Trophoblast cell (in vitro differentiated cells and primary cell): Measurements from ENCODE around the gene IGSF9.

Experiments
- DNase-seq, 2 donors: peaks; one replicate each; pipeline ENCODE4 v3.0.0-alpha.2; 2016
- H2AFZ ChIP-seq: 2 replicates; pipeline ENCODE4 v1.6.1; 2013; ENCODE audit warnings: low read length, moderate library complexity, mild to moderate bottlenecking; ENCODE audit not compliant: insufficient read depth, poor library complexity
- H2AK5ac ChIP-seq: 2 replicates; pipeline ENCODE4 v1.6.1; 2013; ENCODE audit warnings: mild to moderate bottlenecking, low read length
- H2BK120ac ChIP-seq: 2 replicates; pipeline ENCODE4 v1.6.1; 2013; ENCODE audit warnings: low read length, mild to moderate bottlenecking, moderate library complexity; ENCODE audit not compliant: insufficient read depth, poor library complexity
- H2BK12ac ChIP-seq: 2 replicates; pipeline ENCODE4 v1.6.1; 2013; ENCODE audit warnings: mild to moderate bottlenecking, low read length, moderate library complexity
- H2BK5ac ChIP-seq: 2 replicates; pipeline ENCODE4 v1.6.1; 2013; ENCODE audit warnings: low read length, low read depth, moderate library complexity, mild to moderate bottlenecking; ENCODE audit not compliant: poor library complexity
- H3K14ac ChIP-seq: 2 replicates; pipeline ENCODE4 v1.6.1; 2013; ENCODE audit warnings: mild to moderate bottlenecking, low read length
- H3K18ac ChIP-seq: 2 replicates; pipeline ENCODE4 v1.6.1; 2013; ENCODE audit warnings: mild to moderate bottlenecking, low read length
- H3K23ac ChIP-seq: 2 replicates; pipeline ENCODE4 v1.6.1; 2013; ENCODE audit warnings: low read length
- H3K27ac ChIP-seq: 2 replicates; pipeline ENCODE4 v1.5.1; 2013; ENCODE audit warnings: low read depth, mild to moderate bottlenecking, inconsistent platforms, low read length, moderate library complexity
- H3K27me3 ChIP-seq: 2 replicates; pipeline ENCODE4 v1.6.1; 2013; ENCODE audit warnings: inconsistent platforms, mild to moderate bottlenecking, low read length, moderate library complexity; ENCODE audit not compliant: insufficient read depth
- H3K36me3 ChIP-seq, 2 experiments: 1 replicate in 1 of 2; 2 replicates in 1 of 2; pipeline ENCODE4 v1.6.1; 2013; ENCODE audit warnings: low read length in 2 of 2, mild to moderate bottlenecking in 2 of 2, moderate library complexity in 1 of 2; ENCODE audit not compliant: insufficient read depth in 2 of 2, control insufficient read depth in 1 of 2
- H3K4ac ChIP-seq: 2 replicates; pipeline ENCODE4 v1.6.1; 2013; ENCODE audit warnings: low read depth, mild to moderate bottlenecking, low read length, moderate library complexity
- H3K4me1 ChIP-seq, 2 experiments: 1 replicate in 1 of 2; 2 replicates in 1 of 2; pipeline ENCODE4 v1.6.1; 2013; ENCODE audit warnings: low read length in 2 of 2, mild to moderate bottlenecking in 2 of 2, moderate library complexity in 1 of 2; ENCODE audit not compliant: insufficient read depth in 2 of 2, control insufficient read depth in 1 of 2
- H3K4me2 ChIP-seq: 2 replicates; pipeline ENCODE4 v1.6.1; 2013; ENCODE audit warnings: inconsistent platforms, mild to moderate bottlenecking, low read length, moderate library complexity
- H3K4me3 ChIP-seq: 2 replicates; pipeline ENCODE4 v1.5.1; 2013; ENCODE audit warnings: mild to moderate bottlenecking, low read depth, low read length, inconsistent platforms
- H3K79me1 ChIP-seq: one replicate; pipeline ENCODE4 v1.6.1; 2013; ENCODE audit warnings: low read length
- H3K79me2 ChIP-seq: 2 replicates; pipeline ENCODE4 v1.6.1; 2013; ENCODE audit warnings: low read length, mild to moderate bottlenecking; ENCODE audit not compliant: control insufficient read depth, insufficient read depth, poor library complexity
- H3K9ac ChIP-seq: 2 replicates; pipeline ENCODE4 v1.6.1; 2013; ENCODE audit warnings: mild to moderate bottlenecking, low read length
- H3K9me3 ChIP-seq: 2 replicates; pipeline ENCODE4 v1.6.1; 2013; ENCODE audit warnings: low read depth, mild to moderate bottlenecking, control low read depth, inconsistent platforms, low read length; ENCODE audit not compliant: insufficient read depth
- H4K12ac ChIP-seq: 2 replicates; pipeline ENCODE4 v1.6.1; 2013; ENCODE audit warnings: low read depth, mild to moderate bottlenecking, low read length, moderate library complexity
- H4K8ac ChIP-seq: 2 replicates; pipeline ENCODE4 v1.6.1; 2013; ENCODE audit warnings: low read depth, mild to moderate bottlenecking, low read length, moderate library complexity
- H4K91ac ChIP-seq: one replicate; pipeline ENCODE4 v1.6.1; 2013; ENCODE audit warnings: low read depth, mild to moderate bottlenecking, low read length, moderate library complexity
- WGBS: extraction: QIAGEN DNeasy Blood & Tissue Kit; methylation state at CpG from one replicate; pipeline ENCODE4 v1.1.7; 2013; ENCODE audit warnings: missing lambda C conversion rate; ENCODE audit not compliant: insufficient read length, insufficient coverage; ENCODE audit errors: extremely low coverage; 5-methylcytosine and 5-hydroxymethylcytosine counted together

Gene IGSF9

GRCh38 chr1:159941141-159941540, 4.3 kb downstream of the IGSF9 start:
- H4K91ac ChIP-seq, result no peak overlapping the region
- H2BK120ac ChIP-seq, result no peak overlapping the region
- no peak overlapping the region for H2BK12ac ChIP-seq
- no peak overlapping the region for H3K4me2 ChIP-seq
- no peak overlapping the region for H4K12ac ChIP-seq
- H3K4me1 ChIP-seq, result peaks cover 5 to 9% of the 10 kb centered on the region in 2 experiments
- H3K27ac ChIP-seq, result no peak overlapping the region
- H3K23ac ChIP-seq, result no peak overlapping the region
- no peak overlapping the region for H2AK5ac ChIP-seq
- peaks cover 2% of the 10 kb centered on the region for H3K79me2 ChIP-seq
- no peak for DNase-seq
- no CpG with 5 or more reads among the region's 5 CpGs for WGBS
- H3K4ac ChIP-seq, result no peak overlapping the region
- no peaks in the 10 kb centered on the region for H3K36me3 ChIP-seq
- no peak overlapping the region for H3K4me3 ChIP-seq
- H2AFZ ChIP-seq, result no peak overlapping the region
- H3K27me3 ChIP-seq, result no peaks in the 10 kb centered on the region
- H3K14ac ChIP-seq, result no peak overlapping the region
- H3K9me3 ChIP-seq, result no peaks in the 10 kb centered on the region
- H4K8ac ChIP-seq, result no peak overlapping the region
- H3K9ac ChIP-seq, result no peak overlapping the region
- no peaks in the 10 kb centered on the region for H3K79me1 ChIP-seq
- no peak overlapping the region for H2BK5ac ChIP-seq
- H3K18ac ChIP-seq, result no peak overlapping the region

DNA sequence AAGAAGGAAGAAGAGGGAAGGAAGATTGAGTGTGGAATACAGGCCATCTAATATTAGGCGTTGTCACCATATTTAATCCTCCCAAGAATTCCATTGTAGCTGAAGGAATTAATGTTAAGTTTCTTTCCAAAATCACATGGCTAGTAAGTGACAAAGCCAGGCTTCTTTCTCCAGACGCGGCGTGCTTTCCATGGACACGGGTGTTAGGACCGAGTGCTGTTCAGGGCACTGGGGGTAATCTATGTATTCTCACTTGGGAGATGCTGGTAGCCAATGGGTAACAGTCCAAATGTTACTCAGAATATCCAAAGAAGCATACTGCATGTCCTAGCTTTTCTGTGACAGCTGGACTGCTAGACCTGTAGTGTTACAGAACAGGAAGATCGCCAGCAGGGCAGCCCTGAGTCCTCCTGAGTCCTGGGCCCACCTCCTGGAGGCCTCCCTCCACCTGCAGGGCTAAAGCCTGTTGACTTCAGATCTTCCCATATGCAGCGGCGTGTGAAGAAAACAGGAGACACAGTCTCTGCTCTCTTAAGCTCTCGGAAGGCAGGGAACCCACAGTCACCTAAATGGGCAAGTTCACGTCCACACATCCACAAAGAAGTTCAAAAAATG, 5.3 kb downstream of the IGSF9 start:
- Histone ChIP-seq H3K23ac (no peak overlapping the region), H3K79me1 (no peaks in the 10 kb centered on the region), H4K8ac (no peak overlapping the region), H3K27me3 (no peaks in the 10 kb centered on the region), H2AFZ (no peak overlapping the region), H3K4me2 (no peak overlapping the region), H2AK5ac (no peak overlapping the region), H3K9ac (no peak overlapping the region), H3K18ac (no peak overlapping the region), H3K27ac (no peak overlapping the region), H3K9me3 (no peaks in the 10 kb centered on the region), H2BK5ac (no peak overlapping the region), H3K79me2 (no peaks in the 10 kb centered on the region), H3K4ac (no peak overlapping the region), H3K36me3 (no peaks in the 10 kb centered on the region), H2BK12ac (no peak overlapping the region), H3K14ac (no peak overlapping the region), H4K91ac (no peak overlapping the region), H3K4me3 (no peak overlapping the region), H2BK120ac (no peak overlapping the region), H4K12ac (no peak overlapping the region), H3K4me1 (peaks cover 0 to 10% of the 10 kb centered on the region in 2 experiments)
- no CpG with 5 or more reads among the region's 11 CpGs for WGBS
- DNase-seq, result peak in 1 of 2 donors; percentile 35

DNA sequence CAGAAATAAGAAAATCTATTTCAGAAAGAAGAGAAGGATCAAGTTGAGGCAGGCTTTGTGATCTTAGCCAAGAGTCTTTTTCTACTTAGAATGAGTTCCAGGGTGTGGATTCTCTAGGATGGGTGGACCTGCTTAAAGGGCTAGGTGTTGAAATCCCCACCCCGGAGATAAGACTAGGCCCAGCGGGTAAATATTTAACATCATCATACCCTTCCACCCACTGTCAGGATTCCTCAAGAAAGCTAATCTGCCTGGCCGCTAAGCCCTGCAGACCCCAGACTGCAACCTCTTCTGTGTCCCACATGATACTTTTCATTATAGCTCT, 5.8 kb downstream of the IGSF9 start:
- Histone ChIP-seq H2BK120ac (no peak overlapping the region), H4K12ac (no peak overlapping the region), H3K4me2 (no peak overlapping the region), H3K23ac (no peak overlapping the region), H3K4ac (no peak overlapping the region), H3K36me3 (no peaks in the 10 kb centered on the region), H4K8ac (no peak overlapping the region), H3K9me3 (no peaks in the 10 kb centered on the region), H3K18ac (no peak overlapping the region), H3K27ac (no peak overlapping the region), H2BK12ac (no peak overlapping the region), H4K91ac (no peak overlapping the region), H3K27me3 (no peaks in the 10 kb centered on the region), H3K4me1 (peaks cover 0 to 6% of the 10 kb centered on the region in 2 experiments), H2BK5ac (no peak overlapping the region), H3K79me2 (no peaks in the 10 kb centered on the region), H3K79me1 (no peaks in the 10 kb centered on the region), H3K4me3 (no peak overlapping the region), H2AK5ac (no peak overlapping the region), H3K14ac (no peak overlapping the region), H2AFZ (no peak overlapping the region), H3K9ac (no peak overlapping the region)
- WGBS, result no CpG with 5 or more reads among the region's 3 CpGs
- DNase-seq, result peak in 1 of 2 donors; percentile 60

GRCh38 chr1:159938905-159939677, 6.3 kb downstream of the IGSF9 start:
- no peak overlapping the region for H4K12ac ChIP-seq
- H2BK5ac ChIP-seq, result no peak overlapping the region
- no CpG with 5 or more reads among the region's 6 CpGs for WGBS
- H3K4ac ChIP-seq, result no peak overlapping the region
- no peak overlapping the region for H2BK12ac ChIP-seq
- H3K23ac ChIP-seq, result no peak overlapping the region
- no peak overlapping the region for H3K4me3 ChIP-seq
- peak in 1 of 2 donors; percentile 35 for DNase-seq
- no peaks in the 10 kb centered on the region for H3K79me1 ChIP-seq
- H2BK120ac ChIP-seq, result no peak overlapping the region
- H3K9ac ChIP-seq, result no peak overlapping the region
- no peaks in the 10 kb centered on the region for H3K27me3 ChIP-seq
- no peak overlapping the region for H3K4me2 ChIP-seq
- H3K14ac ChIP-seq, result no peak overlapping the region
- no peaks in the 10 kb centered on the region for H3K79me2 ChIP-seq
- no peak overlapping the region for H3K27ac ChIP-seq
- H2AK5ac ChIP-seq, result no peak overlapping the region
- H3K9me3 ChIP-seq, result no peaks in the 10 kb centered on the region
- H3K18ac ChIP-seq, result no peak overlapping the region
- H2AFZ ChIP-seq, result no peak overlapping the region
- H4K8ac ChIP-seq, result no peak overlapping the region
- H3K36me3 ChIP-seq, result peaks cover 0 to 2% of the 10 kb centered on the region in 2 experiments
- peaks cover 0 to 6% of the 10 kb centered on the region in 2 experiments for H3K4me1 ChIP-seq
- H4K91ac ChIP-seq, result no peak overlapping the region
